Measurements from ENCODE around the gene SNX24. TPM values are rescaled to one million over a fixed set of nuclear protein-coding genes. Genes with fewer than 3 reads are reported as not detected.

The SNX24 gene
- total RNA-seq, 1 experiment from 2014 or later: 21.8 TPM

- Histone ChIP-seq H3K27me3 (no peaks in the 10 kb centered on the region), H3K36me3 (no peaks in the 10 kb centered on the region), H3K4me3 (no peak overlapping the region), H3K9me3 (no peaks in the 10 kb centered on the region)
- no peak for DNase-seq
Observed at GRCh38 chr5:123001808-123002207, 156.4 kb downstream of the SNX24 start.

GRCh38 chr5:123007182-123007581 lies 161.8 kb downstream of the SNX24 start:
- Histone ChIP-seq H3K4me3 (no peak overlapping the region), H3K27me3 (no peaks in the 10 kb centered on the region), H3K9me3 (no peaks in the 10 kb centered on the region), H3K36me3 (no peaks in the 10 kb centered on the region)
- no peak for DNase-seq

- Histone ChIP-seq H3K27me3 (no peaks in the 10 kb centered on the region), H3K4me3 (no peak overlapping the region), H3K36me3 (no peaks in the 10 kb centered on the region), H3K9me3 (no peaks in the 10 kb centered on the region)
- DNase-seq: no peak
Observed at GRCh38 chr5:123007754-123008153, 162.3 kb downstream of the SNX24 start.

GRCh38 chr5:123012321-123012720 lies 166.9 kb downstream of the SNX24 start:
- Histone ChIP-seq H3K27me3 (no peaks in the 10 kb centered on the region), H3K36me3 (no peaks in the 10 kb centered on the region), H3K4me3 (no peak overlapping the region), H3K9me3 (no peaks in the 10 kb centered on the region; the same call in 1 of the 2 replicates)
- no peak for DNase-seq

- DNase-seq: no peak
- Histone ChIP-seq H3K36me3 (no peaks in the 10 kb centered on the region), H3K9me3 (no peaks in the 10 kb centered on the region; the same call in 1 of the 2 replicates), H3K4me3 (no peak overlapping the region), H3K27me3 (no peaks in the 10 kb centered on the region)
Observed at GRCh38 chr5:123014689-123015088, 169.3 kb downstream of the SNX24 start.

GRCh38 chr5:123028222-123028621 lies 182.8 kb downstream of the SNX24 start:
- Histone ChIP-seq H3K9me3 (no peaks in the 10 kb centered on the region), H3K4me3 (no peak overlapping the region), H3K27me3 (no peaks in the 10 kb centered on the region), H3K36me3 (peaks cover 5% of the 10 kb centered on the region; the same call in 1 of the 2 replicates)
- DNase-seq: no peak

- no peaks in the 10 kb centered on the region for H3K27me3 ChIP-seq
- peaks cover 5% of the 10 kb centered on the region; the same call in 1 of the 2 replicates for H3K36me3 ChIP-seq
- no peak for DNase-seq
- no peak overlapping the region for H3K4me3 ChIP-seq
- H3K9me3 ChIP-seq: no peaks in the 10 kb centered on the region
Observed at GRCh38 chr5:123033157-123033671, 187.8 kb downstream of the SNX24 start.

GRCh38 chr5:123035360-123035917 lies 190.0 kb downstream of the SNX24 start:
- peak; percentile 24 for DNase-seq
- Histone ChIP-seq H3K4me3 (peak overlapping the region; percentile 77), H3K9me3 (no peaks in the 10 kb centered on the region), H3K27me3 (no peaks in the 10 kb centered on the region), H3K36me3 (no peaks in the 10 kb centered on the region)

- Histone ChIP-seq H3K9me3 (no peaks in the 10 kb centered on the region), H3K36me3 (no peaks in the 10 kb centered on the region), H3K27me3 (no peaks in the 10 kb centered on the region), H3K4me3 (peak overlapping the region; percentile 77)
- DNase-seq: peak; percentile 77
Observed at GRCh38 chr5:123035918-123036390, 190.5 kb downstream of the SNX24 start.

GRCh38 chr5:123036391-123037103 lies 191.1 kb downstream of the SNX24 start, which contains the start of gene PPIC:
Gene PPIC (minus strand): TSS chr5:123036725. CDS start chr5:123036625, 100 bp downstream.
- no peaks in the 10 kb centered on the region for H3K27me3 ChIP-seq
- no peaks in the 10 kb centered on the region for H3K36me3 ChIP-seq
- H3K4me3 ChIP-seq: peak within 1 kb of the TSS; percentile 77
- H3K9me3 ChIP-seq: no peaks in the 10 kb centered on the region
- DNase-seq: peak; percentile 92

- H3K36me3 ChIP-seq: no peaks in the 10 kb centered on the region
- no peak for DNase-seq
Observed at GRCh38 chr5:123037104-123037418, 191.6 kb downstream of the SNX24 start.

GRCh38 chr5:123039673-123040072 lies 194.3 kb downstream of the SNX24 start:
- Histone ChIP-seq H3K27me3 (no peaks in the 10 kb centered on the region), H3K9me3 (no peaks in the 10 kb centered on the region), H3K4me3 (no peak overlapping the region), H3K36me3 (no peaks in the 10 kb centered on the region)
- DNase-seq: no peak

More at GRCh38 chr5:123037104-123037418, 191.6 kb downstream of the SNX24 start:
- peak overlapping the region; percentile 77 for H3K4me3 ChIP-seq
- no peaks in the 10 kb centered on the region for H3K9me3 ChIP-seq
- no peaks in the 10 kb centered on the region for H3K27me3 ChIP-seq

GRCh38 chr5:123044926-123045617 lies 199.7 kb downstream of the SNX24 start:
- no peaks in the 10 kb centered on the region for H3K9me3 ChIP-seq
- H3K36me3 ChIP-seq: no peaks in the 10 kb centered on the region
- H3K27me3 ChIP-seq: no peaks in the 10 kb centered on the region
- no peak for DNase-seq
- H3K4me3 ChIP-seq: no peak overlapping the region

- no peak for DNase-seq
- Histone ChIP-seq H3K27me3 (no peaks in the 10 kb centered on the region), H3K4me3 (no peak overlapping the region), H3K9me3 (peaks cover 3% of the 10 kb centered on the region; the same call in 1 of the 2 replicates), H3K36me3 (no peaks in the 10 kb centered on the region)
Observed at GRCh38 chr5:123046222-123046621, 200.8 kb downstream of the SNX24 start.

GRCh38 chr5:123047706-123048105 lies 202.3 kb downstream of the SNX24 start:
- peaks cover 14% of the 10 kb centered on the region; the same call in 1 of the 2 replicates for H3K9me3 ChIP-seq
- H3K27me3 ChIP-seq: no peaks in the 10 kb centered on the region
- H3K4me3 ChIP-seq: no peak overlapping the region
- no peak for DNase-seq
- H3K36me3 ChIP-seq: no peaks in the 10 kb centered on the region

GRCh38 chr5:123051206-123051605 lies 205.8 kb downstream of the SNX24 start:
- no peak overlapping the region for H3K4me3 ChIP-seq
- H3K27me3 ChIP-seq: no peaks in the 10 kb centered on the region
- H3K36me3 ChIP-seq: no peaks in the 10 kb centered on the region
- no peak for DNase-seq
- H3K9me3 ChIP-seq: peaks cover 16% of the 10 kb centered on the region; the same call in 1 of the 2 replicates
